ENCODE data around the gene GNAS.
"Not testable (repeated sequence)": the region's sequence is repeated elsewhere in the genome, so short reads cannot be mapped to it uniquely, and the experiment has no call there.

The GNAS gene

GRCh38 chr20:58852543-58853271 is at the start of gene GNAS:
GNAS (plus strand) TSS chr20:58852716.
- DNase-seq, result peak; percentile 42

- no peak for DNase-seq
These were observed 49.0 kb upstream of the GNAS start for GRCh38 chr20:58803533-58803932.

GRCh38 chr20:58807801-58808200 is 44.7 kb upstream of the GNAS start:
- DNase-seq, result no peak

- no peak for DNase-seq
These were observed 44.1 kb upstream of the GNAS start for GRCh38 chr20:58808271-58809046.

- DNase-seq, result no peak
These were observed 42.2 kb upstream of the GNAS start for GRCh38 chr20:58810116-58810878.

GRCh38 chr20:58810879-58811250 is 41.7 kb upstream of the GNAS start:
- DNase-seq, result no peak

- no peak for DNase-seq
These were observed 41.2 kb upstream of the GNAS start for GRCh38 chr20:58811334-58811733.

GRCh38 chr20:58813369-58813768 is 39.1 kb upstream of the GNAS start:
- no peak for DNase-seq

- DNase-seq, result no peak
These were observed 37.1 kb upstream of the GNAS start for GRCh38 chr20:58815448-58815847.

- no peak for DNase-seq
These were observed 36.5 kb upstream of the GNAS start for GRCh38 chr20:58816051-58816450.

GRCh38 chr20:58816957-58817651 is 35.4 kb upstream of the GNAS start:
- DNase-seq, result no peak

GRCh38 chr20:58817748-58818147 is 34.8 kb upstream of the GNAS start:
- DNase-seq, result no peak

GRCh38 chr20:58818586-58819285 is 33.8 kb upstream of the GNAS start:
- DNase-seq, result no peak

- DNase-seq, result no peak
These were observed 32.6 kb upstream of the GNAS start for GRCh38 chr20:58819921-58820320.

GRCh38 chr20:58820515-58820914 is 32.0 kb upstream of the GNAS start:
- not testable (repeated sequence) for DNase-seq

GRCh38 chr20:58822149-58822548 is 30.4 kb upstream of the GNAS start:
- DNase-seq, result no peak

GRCh38 chr20:58822748-58823730 is 29.5 kb upstream of the GNAS start:
- DNase-seq, result no peak

GRCh38 chr20:58824843-58825242 is 27.7 kb upstream of the GNAS start:
- no peak for DNase-seq

GRCh38 chr20:58825450-58825849 is 27.1 kb upstream of the GNAS start:
- no peak for DNase-seq

- no peak for DNase-seq
These were observed 26.2 kb upstream of the GNAS start for GRCh38 chr20:58826271-58826670.

- DNase-seq, result no peak
These were observed 24.4 kb upstream of the GNAS start for GRCh38 chr20:58828136-58828535.

Data from midbrain (tissue), 1 donor.